Activated CD4-positive, alpha-beta memory T cell treated with anti-CD3 and anti-CD28 coated beads for 36 hours (primary cell): ENCODE measurements around the gene TERF2IP. TPM values are rescaled to one million over a fixed set of nuclear protein-coding genes. Genes with fewer than 3 reads are reported as not detected.

ENCODE experiments used
- CTCF ChIA-PET: fragments of 350-600 bp; sonication (Branson Sonifier 250); formaldehyde crosslinking; loops from one replicate; lab custom pipeline; 2021; ENCODE audit warnings: antibody characterized with exemption, inconsistent platforms; lab: Charles Lee
- POLR2A ChIA-PET: fragments of 350-600 bp; sonication (Branson Sonifier 250); formaldehyde crosslinking; loops from one replicate; lab custom pipeline; 2021; ENCODE audit warnings: antibody characterized with exemption; lab: Charles Lee
- DNase-seq: peaks from one replicate; pipeline ENCODE4 v3.0.0-alpha.2; 2020
- H3K27ac Mint-ChIP-seq: one replicate; pipeline ENCODE4 v1.8.0; 2021; ENCODE audit warnings: mixed read lengths
- H3K27me3 Mint-ChIP-seq: one replicate; pipeline ENCODE4 v1.8.0; 2021; ENCODE audit warnings: mixed read lengths
- H3K36me3 Mint-ChIP-seq: one replicate; pipeline ENCODE4 v1.8.0; 2021; ENCODE audit warnings: mixed read lengths
- H3K4me1 Mint-ChIP-seq: one replicate; pipeline ENCODE4 v1.8.0; 2021; ENCODE audit warnings: low read depth, mixed read lengths
- H3K4me3 Mint-ChIP-seq: one replicate; pipeline ENCODE4 v1.8.0; 2021; ENCODE audit warnings: mild to moderate bottlenecking, mixed read lengths
- H3K9me3 Mint-ChIP-seq: one replicate; pipeline ENCODE4 v1.8.0; 2021; ENCODE audit warnings: mixed read lengths
- intact Hi-C: fragments of 100-400 bp; cut with micrococcal nuclease; formaldehyde crosslinking; loops from one replicate; pipeline ENCODE4 v1.15.1; 2023
- total RNA-seq, 2 experiments: library from RNA; stranded (reverse); gene quantifications; one replicate each; pipeline ENCODE4 v1.2.3, GENCODE V29; 2021

Gene TERF2IP
- total RNA-seq, 2 experiments from 2014 or later: 80.3 to 85.1 TPM

GRCh38 chr16:75682308-75682707, 34.7 kb downstream of the TERF2IP start:
- Mint-ChIP-seq H3K27ac (no peak overlapping the region), H3K4me3 (no peak overlapping the region), H3K27me3 (no peaks in the 10 kb centered on the region), H3K36me3 (no peaks in the 10 kb centered on the region), H3K4me1 (no peaks in the 10 kb centered on the region), H3K9me3 (no peaks in the 10 kb centered on the region)
- ChIA-PET CTCF (no interaction called here), POLR2A (no interaction called here)
- intact Hi-C loops: no loop called here
- no peak for DNase-seq

DNA sequence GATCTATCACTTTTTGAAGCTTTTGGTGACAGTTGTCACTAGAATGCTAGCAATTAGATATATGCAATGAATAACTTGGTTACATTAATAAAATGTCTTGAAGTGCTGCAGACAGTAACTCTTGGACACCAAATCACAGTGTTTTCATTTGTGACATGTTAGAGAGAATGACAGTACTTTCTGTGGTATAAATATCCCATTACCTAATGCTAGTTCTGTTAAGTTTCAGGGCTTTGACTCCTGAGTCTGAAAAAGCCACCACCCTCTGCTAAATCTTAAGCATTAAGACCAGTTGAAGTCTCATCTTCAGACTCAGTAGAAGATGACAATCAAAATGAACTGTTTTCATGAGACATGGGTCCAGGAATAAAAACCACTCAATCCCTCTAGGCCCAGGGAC, 39.8 kb downstream of the TERF2IP start:
- POLR2A ChIA-PET: no interaction called here
- intact Hi-C loops: no loop called here
- no peaks in the 10 kb centered on the region for H3K4me1 Mint-ChIP-seq
- H3K36me3 Mint-ChIP-seq: no peaks in the 10 kb centered on the region
- no peaks in the 10 kb centered on the region for H3K27me3 Mint-ChIP-seq
- H3K9me3 Mint-ChIP-seq: no peaks in the 10 kb centered on the region
- DNase-seq: no peak
- H3K4me3 Mint-ChIP-seq: no peak overlapping the region
- CTCF ChIA-PET: no interaction called here
- H3K27ac Mint-ChIP-seq: no peak overlapping the region

- H3K4me3 Mint-ChIP-seq: no peak overlapping the region
- CTCF ChIA-PET: no interaction called here
- no peak overlapping the region for H3K27ac Mint-ChIP-seq
- no peak for DNase-seq
- no peaks in the 10 kb centered on the region for H3K4me1 Mint-ChIP-seq
- no peaks in the 10 kb centered on the region for H3K27me3 Mint-ChIP-seq
- POLR2A ChIA-PET: no interaction called here
- H3K36me3 Mint-ChIP-seq: no peaks in the 10 kb centered on the region
- H3K9me3 Mint-ChIP-seq: no peaks in the 10 kb centered on the region
- intact Hi-C loops: loop anchor here (10.0 kb wide), 1 partner anchor 69 kb away; no protein-coding TSS in a partner anchor
Measured at GRCh38 chr16:75695708-75696107, 48.1 kb downstream of the TERF2IP start.

DNA sequence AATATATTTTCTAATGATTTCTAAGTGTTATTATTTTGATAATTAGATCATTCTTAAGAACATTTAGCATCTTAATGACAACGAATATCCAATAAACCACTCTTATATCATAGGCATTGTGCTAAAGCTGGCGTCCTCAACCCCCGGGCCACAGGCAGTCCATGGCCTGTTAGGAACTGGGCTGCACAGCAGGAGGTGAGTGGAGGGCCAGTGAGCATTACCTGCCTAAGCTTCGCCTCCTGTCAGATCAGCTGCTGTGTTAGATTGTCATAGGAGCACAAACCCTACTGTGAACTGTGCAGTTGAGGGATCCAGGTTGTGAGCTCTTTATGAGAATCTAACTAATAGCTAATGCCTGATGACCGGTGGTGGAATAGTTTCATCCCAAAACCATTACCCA, 50.0 kb downstream of the TERF2IP start:
- H3K27ac Mint-ChIP-seq: no peak overlapping the region
- no peaks in the 10 kb centered on the region for H3K36me3 Mint-ChIP-seq
- H3K4me1 Mint-ChIP-seq: no peaks in the 10 kb centered on the region

GRCh38 chr16:75701361-75701760, 53.8 kb downstream of the TERF2IP start, which contains the start of gene DUXB:
DUXB (minus strand) TSS chr16:75701461; CDS start chr16:75701418, 43 bp downstream.
- no peak for DNase-seq
- Mint-ChIP-seq H3K27me3 (peaks cover 3% of the 10 kb centered on the region), H3K27ac (no peak within 1 kb of the TSS), H3K4me3 (no peak within 1 kb of the TSS), H3K36me3 (no peaks in the 10 kb centered on the region), H3K4me1 (no peaks in the 10 kb centered on the region), H3K9me3 (no peaks in the 10 kb centered on the region)
- CTCF ChIA-PET: no interaction called here
- POLR2A ChIA-PET: no interaction called here
- intact Hi-C loops: no loop called here

More for the DNA sequence above, 50.0 kb downstream of the TERF2IP start:
- no peaks in the 10 kb centered on the region for H3K27me3 Mint-ChIP-seq
- no peaks in the 10 kb centered on the region for H3K9me3 Mint-ChIP-seq
- ChIA-PET POLR2A (no interaction called here), CTCF (no interaction called here)
- no peak for DNase-seq
- no peak overlapping the region for H3K4me3 Mint-ChIP-seq
- intact Hi-C loops: loop anchor here (10.0 kb wide), 1 partner anchor 67 kb away; no protein-coding TSS in a partner anchor

DNA sequence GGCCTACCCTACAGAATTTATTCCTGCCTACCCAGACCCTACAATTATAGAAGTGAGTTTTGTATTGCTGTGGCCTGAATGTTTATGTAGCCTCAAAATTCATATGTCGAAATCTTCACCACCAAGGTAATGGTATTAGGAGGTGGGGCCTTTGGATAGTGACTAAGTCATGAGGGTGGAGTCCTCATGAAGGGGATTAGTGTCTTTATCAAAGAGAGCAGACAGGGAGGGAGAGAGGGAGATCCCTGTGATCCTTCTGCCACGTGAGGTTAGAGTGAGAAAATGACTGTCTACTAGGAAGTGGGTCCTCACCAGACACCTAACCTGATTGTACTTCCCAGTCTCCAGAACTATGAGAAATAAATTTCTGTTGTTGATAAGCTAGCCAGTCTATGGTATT, 54.7 kb downstream of the TERF2IP start:
- H3K27me3 Mint-ChIP-seq: peaks cover 3% of the 10 kb centered on the region
- no peaks in the 10 kb centered on the region for H3K36me3 Mint-ChIP-seq
- CTCF ChIA-PET: no interaction called here
- H3K4me3 Mint-ChIP-seq: no peak overlapping the region
- no peaks in the 10 kb centered on the region for H3K4me1 Mint-ChIP-seq
- H3K9me3 Mint-ChIP-seq: no peaks in the 10 kb centered on the region
- intact Hi-C loops: no loop called here
- no peak for DNase-seq
- POLR2A ChIA-PET: no interaction called here
- H3K27ac Mint-ChIP-seq: no peak overlapping the region

DNA sequence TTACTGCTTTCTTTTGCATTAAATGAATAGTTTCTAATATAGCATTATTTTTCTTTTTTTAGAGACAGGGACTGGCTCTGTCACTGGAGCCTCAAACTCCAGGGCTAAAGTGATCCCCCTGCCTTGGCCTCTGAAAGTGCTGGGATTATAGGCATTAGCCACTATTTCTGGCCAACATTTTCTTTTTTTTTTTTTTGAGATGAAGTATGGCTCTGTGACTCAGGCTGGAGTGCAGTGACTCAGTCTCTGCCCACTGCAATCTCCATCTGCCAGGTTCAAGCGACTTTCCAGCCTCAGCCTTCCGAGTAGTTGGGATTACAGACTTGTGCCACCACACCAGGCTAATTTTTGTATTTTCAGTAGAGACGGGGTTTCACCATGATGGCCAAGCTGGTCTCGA, 55.7 kb downstream of the TERF2IP start:
- Mint-ChIP-seq H3K4me1 (no peaks in the 10 kb centered on the region), H3K27me3 (peaks cover 3% of the 10 kb centered on the region), H3K36me3 (no peaks in the 10 kb centered on the region), H3K9me3 (no peaks in the 10 kb centered on the region), H3K4me3 (no peak overlapping the region), H3K27ac (no peak overlapping the region)
- DNase-seq: no peak
- ChIA-PET POLR2A (no interaction called here), CTCF (no interaction called here)
- intact Hi-C loops: no loop called here

Other genes with a start within 250 kb of the TERF2IP start
- gene CFDP1, start 214.3 kb upstream of the TERF2IP start, total RNA-seq: 10 to 100 TPM; 37.6 to 41.3 TPM
- 10 to 100 TPM; 24.3 to 25.6 TPM for gene TMEM170A, start 183.1 kb upstream of the TERF2IP start, total RNA-seq
- gene CHST6, start 152.3 kb upstream of the TERF2IP start, total RNA-seq: not detected
- under 1 TPM in 1 of 2 experiments, not detected in 1; 0.34 TPM for gene CHST5, start 111.7 kb upstream of the TERF2IP start, total RNA-seq
- gene TMEM231, start 91.5 kb upstream of the TERF2IP start, total RNA-seq: 1 to 10 TPM; 4.6 to 5.3 TPM
- gene GABARAPL2, start 81.4 kb upstream of the TERF2IP start, total RNA-seq: 10 to 100 TPM; 71.5 to 76.1 TPM
- gene ADAT1, start 24.5 kb upstream of the TERF2IP start, total RNA-seq: 10 to 100 TPM; 39.9 to 40.2 TPM
- gene KARS1, start 108 bp upstream of the TERF2IP start, total RNA-seq: 100 to 1,000 TPM; 273 to 277 TPM
- not detected for gene CPHXL2, start 29.2 kb downstream of the TERF2IP start, total RNA-seq
- not detected for gene DUXB, start 53.7 kb downstream of the TERF2IP start, total RNA-seq
- gene CPHXL, start 78.7 kb downstream of the TERF2IP start, total RNA-seq: not detected